ENCODE results near the gene CAMK2G. TPM values are rescaled to one million over a fixed set of nuclear protein-coding genes. Genes with fewer than 3 reads are reported as not detected.
A peak's percentile ranks its signal among the peaks of the same experiment; 100 is the strongest.

Gene CAMK2G
- polyA plus RNA-seq, 1 of the 3 experiments (the other 2 are of a cell fraction), result 41.4 TPM

DNA sequence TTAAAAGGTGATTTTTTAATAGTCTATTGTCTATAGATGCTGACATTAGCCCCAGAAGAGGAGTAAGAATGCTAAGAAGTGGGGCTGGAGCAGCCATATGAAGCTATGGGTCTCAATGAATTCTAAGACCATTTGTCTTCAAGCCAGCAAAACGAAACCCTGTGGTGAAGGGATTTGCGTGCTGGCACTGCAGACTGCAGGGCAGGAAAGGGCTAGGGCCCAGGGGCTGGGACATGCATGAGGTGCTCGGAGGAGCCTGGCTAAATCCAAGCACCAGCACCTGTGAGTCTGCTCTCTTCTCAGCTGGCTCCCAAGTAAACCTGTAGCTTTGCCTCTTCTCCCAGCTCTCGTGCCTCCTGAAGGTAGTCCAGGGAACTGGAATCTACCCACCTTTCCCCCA, 61.7 kb downstream of the CAMK2G start:
- no peak for DNase-seq
- Histone ChIP-seq H3K4me2 (no peak overlapping the region), H3K27ac (ENCODE audit: low read depth in 2 of 2, low read length in 1 of 2) (no peak overlapping the region), H3K4me1 (ENCODE audit: control insufficient read depth in 1 of 2, insufficient read depth in 2 of 2, low read depth in 1 of 2, low read length in 1 of 2) (peaks cover 4 to 5% of the 10 kb centered on the region in 2 experiments; a peak in 3 of 4 replicates), H3K36me3 (replicated peaks in 1 of 2; ENCODE audit: control insufficient read depth in 1 of 2, insufficient read depth in 2 of 2, low read length in 1 of 2) (peaks cover 8 to 45% of the 10 kb centered on the region in 2 experiments), H3K9me3 (no peaks in the 10 kb centered on the region), H3K4me3 (ENCODE audit: low read depth in 2 of 2, low read length in 1 of 2) (no peak overlapping the region), H2AFZ (ENCODE audit: low read depth) (no peak overlapping the region), H3K9ac (no peak overlapping the region), H3K9me2 (no peaks in the 10 kb centered on the region), H3K27me3 (ENCODE audit: insufficient read depth) (no peaks in the 10 kb centered on the region), H3F3A (replicated peaks; ENCODE audit: insufficient read depth) (peaks cover 34% of the 10 kb centered on the region), H4K20me1 (ENCODE audit: insufficient read depth) (no peaks in the 10 kb centered on the region), H3K79me2 (ENCODE audit: insufficient read depth) (peaks cover 22% of the 10 kb centered on the region; the same call in 1 of the 2 replicates)
- 95% methylated on average over 3 of the region's 4 CpGs for WGBS (ENCODE audit: low lambda C conversion rate)
- no peak for TF ChIP-seq RAD21 (IDR thresholded peaks at IDR 0.05; ENCODE audit: low read length)
- no peak for TF ChIP-seq GATA2 (CRISPR knock-in tag; IDR thresholded peaks at IDR 0.05)
- TF ChIP-seq FOXJ3 (CRISPR knock-in tag; IDR thresholded peaks at IDR 0.05), result no peak
- no peak for TF ChIP-seq ELF1 (IDR thresholded peaks at IDR 0.05)
- ChIA-PET POLR2A (no interaction called here), CTCF (interaction anchor here (1.0 kb wide), 2 partner anchors 8 to 13 kb away, joined by 3 read pairs; no protein-coding TSS in a partner anchor)

DNA sequence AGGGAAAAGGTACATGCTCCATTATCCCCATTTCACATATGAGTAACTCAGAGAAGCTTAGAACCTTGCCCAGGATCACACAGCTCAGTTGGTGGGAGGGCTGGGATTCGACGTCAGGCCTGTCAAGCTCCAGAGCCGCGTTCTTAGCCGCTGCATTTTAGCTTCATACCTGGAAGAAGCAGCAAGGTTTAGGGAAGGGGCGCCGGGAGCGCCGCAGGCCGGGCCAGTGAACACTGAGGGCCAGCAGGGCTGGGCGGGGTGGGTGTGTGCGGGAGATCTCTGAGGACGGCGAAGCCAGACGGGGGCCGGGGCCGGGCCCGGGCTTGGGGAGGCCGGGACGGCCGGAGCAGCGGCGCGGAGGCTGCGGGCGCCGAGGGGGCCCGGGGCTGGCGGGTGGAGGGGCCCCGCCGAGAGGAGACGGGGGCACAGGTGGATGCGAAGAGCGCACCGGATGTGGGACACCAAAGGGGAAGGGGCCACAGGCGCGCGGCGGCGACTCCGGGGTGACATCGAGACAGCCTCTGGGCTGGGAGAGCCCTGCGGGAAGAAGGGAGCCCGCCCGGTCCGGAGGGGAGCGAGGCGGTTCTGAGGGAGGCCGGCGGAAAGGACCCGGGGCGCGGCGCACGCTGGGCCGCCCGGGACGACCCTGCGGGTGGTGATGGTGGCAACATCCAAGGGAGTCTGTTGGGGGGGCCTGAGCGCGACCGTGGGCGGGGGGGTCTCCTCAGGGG, 63.5 kb downstream of the CAMK2G start:
- Histone ChIP-seq H4K20me1 (ENCODE audit: insufficient read depth) (no peaks in the 10 kb centered on the region), H2AFZ (ENCODE audit: low read depth) (0 out of 2 replicates have a peak overlapping the region, but pooled peaks have one; percentile 11), H3K4me1 (ENCODE audit: control insufficient read depth in 1 of 2, insufficient read depth in 2 of 2, low read depth in 1 of 2, low read length in 1 of 2) (peaks cover 3 to 4% of the 10 kb centered on the region in 2 experiments; a peak in 3 of 4 replicates), H3K9ac (peak overlapping the region; percentile 83), H3K9me3 (no peaks in the 10 kb centered on the region), H3K27ac (ENCODE audit: low read depth in 2 of 2, low read length in 1 of 2) (peak overlapping the region; percentile 63 to 85; a peak in 3 of 4 replicates), H3K9me2 (no peaks in the 10 kb centered on the region), H3K4me3 (ENCODE audit: low read depth in 2 of 2, low read length in 1 of 2) (peak overlapping the region; percentile 81 to 86), H3K36me3 (replicated peaks in 1 of 2; ENCODE audit: control insufficient read depth in 1 of 2, insufficient read depth in 2 of 2, low read length in 1 of 2) (peaks cover 22 to 52% of the 10 kb centered on the region in 2 experiments), H3K4me2 (peak overlapping the region; percentile 87), H3F3A (replicated peaks; ENCODE audit: insufficient read depth) (peaks cover 18% of the 10 kb centered on the region), H3K27me3 (ENCODE audit: insufficient read depth) (no peaks in the 10 kb centered on the region), H3K79me2 (ENCODE audit: insufficient read depth) (peaks cover 22% of the 10 kb centered on the region; the same call in 1 of the 2 replicates)
- ChIA-PET POLR2A (interaction anchor here (1.0 to 1.6 kb wide), 5 partner anchors 9 to 38 kb away, joined by 3 to 5 read pairs (median 4); no protein-coding TSS in a partner anchor), CTCF (interaction anchor here (0.6 to 1.1 kb wide), 4 partner anchors 16 to 1715 kb away, joined by 3 to 4 read pairs (median 3); partner anchors contain the start of gene ZSWIM8)
- WGBS (ENCODE audit: low lambda C conversion rate), result 0% methylated on average over 7 of the region's 63 CpGs
- DNase-seq, result no peak
- TF ChIP-seq ELF1 (IDR thresholded peaks at IDR 0.05), result no peak
- TF ChIP-seq NRF1 (IDR thresholded peaks at IDR 0.05; ENCODE audit: low read depth, low read length), result no peak
- no peak for TF ChIP-seq NFIC (IDR thresholded peaks at IDR 0.05; ENCODE audit: borderline replicate concordance)
- TF ChIP-seq, protein P1, sequence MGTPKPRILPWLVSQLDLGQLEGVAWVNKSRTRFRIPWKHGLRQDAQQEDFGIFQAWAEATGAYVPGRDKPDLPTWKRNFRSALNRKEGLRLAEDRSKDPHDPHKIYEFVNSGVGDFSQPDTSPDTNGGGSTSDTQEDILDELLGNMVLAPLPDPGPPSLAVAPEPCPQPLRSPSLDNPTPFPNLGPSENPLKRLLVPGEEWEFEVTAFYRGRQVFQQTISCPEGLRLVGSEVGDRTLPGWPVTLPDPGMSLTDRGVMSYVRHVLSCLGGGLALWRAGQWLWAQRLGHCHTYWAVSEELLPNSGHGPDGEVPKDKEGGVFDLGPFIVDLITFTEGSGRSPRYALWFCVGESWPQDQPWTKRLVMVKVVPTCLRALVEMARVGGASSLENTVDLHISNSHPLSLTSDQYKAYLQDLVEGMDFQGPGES (IDR thresholded peaks at IDR 0.05; ENCODE audit: low read depth, low read length), result no peak
- TF ChIP-seq RXRA (IDR thresholded peaks at IDR 0.05; ENCODE audit: borderline replicate concordance, low read depth), result no peak
- TF ChIP-seq TAF1 (IDR thresholded peaks at IDR 0.05; ENCODE audit: borderline replicate concordance, low read depth, low read length), result no peak
- no peak for TF ChIP-seq EP300 (IDR thresholded peaks at IDR 0.05; ENCODE audit: borderline replicate concordance in 1 of 2, low read depth in 1 of 2, low read length in 1 of 2)
- no peak for TF ChIP-seq YY1 (IDR thresholded peaks at IDR 0.05; ENCODE audit: low read depth)
- TF ChIP-seq SMC3 (IDR thresholded peaks at IDR 0.05; ENCODE audit: low read depth, low read length), result no peak
- TF ChIP-seq FOSL2 (IDR thresholded peaks at IDR 0.05; ENCODE audit: borderline replicate concordance, low read depth), result no peak
- TF ChIP-seq TEAD4 (IDR thresholded peaks at IDR 0.05; ENCODE audit: borderline replicate concordance, insufficient read depth), result no peak
- TF ChIP-seq, protein P2, sequence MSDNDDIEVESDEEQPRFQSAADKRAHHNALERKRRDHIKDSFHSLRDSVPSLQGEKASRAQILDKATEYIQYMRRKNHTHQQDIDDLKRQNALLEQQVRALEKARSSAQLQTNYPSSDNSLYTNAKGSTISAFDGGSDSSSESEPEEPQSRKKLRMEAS (IDR thresholded peaks at IDR 0.05; ENCODE audit: low read depth), result no peak
- TF ChIP-seq, protein P3, sequence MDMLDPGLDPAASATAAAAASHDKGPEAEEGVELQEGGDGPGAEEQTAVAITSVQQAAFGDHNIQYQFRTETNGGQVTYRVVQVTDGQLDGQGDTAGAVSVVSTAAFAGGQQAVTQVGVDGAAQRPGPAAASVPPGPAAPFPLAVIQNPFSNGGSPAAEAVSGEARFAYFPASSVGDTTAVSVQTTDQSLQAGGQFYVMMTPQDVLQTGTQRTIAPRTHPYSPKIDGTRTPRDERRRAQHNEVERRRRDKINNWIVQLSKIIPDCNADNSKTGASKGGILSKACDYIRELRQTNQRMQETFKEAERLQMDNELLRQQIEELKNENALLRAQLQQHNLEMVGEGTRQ (IDR thresholded peaks at IDR 0.05; ENCODE audit: borderline replicate concordance, low read depth, low read length), result no peak
- TF ChIP-seq EZH2phosphoT487 (IDR thresholded peaks at IDR 0.05; ENCODE audit: borderline replicate concordance, low read depth), result no peak
- TF ChIP-seq POLR2AphosphoS5 (IDR thresholded peaks at IDR 0.05; ENCODE audit: low read depth, low read length), result no peak
- no peak for TF ChIP-seq MEF2A (IDR thresholded peaks at IDR 0.05; ENCODE audit: borderline replicate concordance, low read depth)
- TF ChIP-seq, protein P4, sequence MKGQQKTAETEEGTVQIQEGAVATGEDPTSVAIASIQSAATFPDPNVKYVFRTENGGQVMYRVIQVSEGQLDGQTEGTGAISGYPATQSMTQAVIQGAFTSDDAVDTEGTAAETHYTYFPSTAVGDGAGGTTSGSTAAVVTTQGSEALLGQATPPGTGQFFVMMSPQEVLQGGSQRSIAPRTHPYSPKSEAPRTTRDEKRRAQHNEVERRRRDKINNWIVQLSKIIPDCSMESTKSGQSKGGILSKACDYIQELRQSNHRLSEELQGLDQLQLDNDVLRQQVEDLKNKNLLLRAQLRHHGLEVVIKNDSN (IDR thresholded peaks at IDR 0.05; ENCODE audit: borderline replicate concordance, low read depth), result no peak
- no peak for TF ChIP-seq FOXJ3 (CRISPR knock-in tag; IDR thresholded peaks at IDR 0.05)
